NOMO-1 (cell line): ENCODE results near the gene HDAC11.
"Not testable (repeated sequence)": the region's sequence is repeated elsewhere in the genome, so short reads cannot be mapped to it uniquely, and the experiment has no call there.

ENCODE experiments used
- DNase-seq, 2 experiments: peaks; one replicate each; lab custom pipeline; 2025; ENCODE audit not compliant: unreplicated experiment in 2 of 2; lab: John Stamatoyannopoulos, UW

HDAC11 gene

GRCh38 chr3:13479582-13480339 is at the start of gene HDAC11:
HDAC11 (plus strand) TSS chr3:13480306; CDS start chr3:13480348, 42 bp downstream.
- DNase-seq: peak; percentile 94 to 99

GRCh38 chr3:13430411-13430875 is 49.7 kb upstream of the HDAC11 start:
- DNase-seq: not testable (repeated sequence)

GRCh38 chr3:13432093-13432492 is 48.0 kb upstream of the HDAC11 start:
- DNase-seq: no peak

- no peak for DNase-seq
Observed at GRCh38 chr3:13433912-13434311, 46.2 kb upstream of the HDAC11 start.

GRCh38 chr3:13436213-13436612 is 43.9 kb upstream of the HDAC11 start:
- not testable (repeated sequence) for DNase-seq

- no peak for DNase-seq
Observed at GRCh38 chr3:13440204-13440817, 39.8 kb upstream of the HDAC11 start.

- DNase-seq: not testable (repeated sequence)
Observed at GRCh38 chr3:13442882-13443281, 37.2 kb upstream of the HDAC11 start.

GRCh38 chr3:13451301-13451673 is 28.8 kb upstream of the HDAC11 start:
- no peak for DNase-seq

- peak; percentile 50 to 82 for DNase-seq
Observed at GRCh38 chr3:13452490-13453335, 27.4 kb upstream of the HDAC11 start.

- DNase-seq: no peak
Observed at GRCh38 chr3:13455644-13456043, 24.5 kb upstream of the HDAC11 start.

- no peak for DNase-seq
Observed at GRCh38 chr3:13457593-13457992, 22.5 kb upstream of the HDAC11 start.

- DNase-seq: no peak
Observed at GRCh38 chr3:13459605-13460340, 20.3 kb upstream of the HDAC11 start.

GRCh38 chr3:13460341-13460736 is 19.8 kb upstream of the HDAC11 start:
- no peak for DNase-seq

- DNase-seq: peak; percentile 52
Observed at GRCh38 chr3:13461169-13462124, 18.7 kb upstream of the HDAC11 start.

- DNase-seq: no peak
Observed at GRCh38 chr3:13462125-13462629, 17.9 kb upstream of the HDAC11 start.

GRCh38 chr3:13462822-13463221 is 17.3 kb upstream of the HDAC11 start:
- DNase-seq: no peak

- no peak for DNase-seq
Observed at GRCh38 chr3:13463618-13464400, 16.3 kb upstream of the HDAC11 start.

GRCh38 chr3:13465236-13465873 is 14.8 kb upstream of the HDAC11 start:
- DNase-seq: no peak
